Uterus (tissue), 4 donors: ENCODE results near the gene HSD17B2. TPM values are rescaled to one million over a fixed set of nuclear protein-coding genes. Genes with fewer than 3 reads are reported as not detected.

Experiments used
- DNase-seq, 2 donors: peaks; one replicate each; pipeline ENCODE4 v3.0.0-alpha.2; 2019 to 2020
- H3K27ac ChIP-seq, 2 donors: fragments of 200-600 bp; sonication (generic); 1 replicate in 1 of 2; 2 replicates in 1 of 2; pipeline ENCODE4 v1.5.1; 2016 to 2018
- H3K27me3 ChIP-seq, 2 donors: fragments of 200-600 bp; sonication (generic); one replicate each; pipeline ENCODE4 v1.5.1; 2018 to 2019; ENCODE audit warnings: control low read depth in 1 of 2
- H3K36me3 ChIP-seq, 2 donors: fragments of 200-600 bp; sonication (generic); one replicate each; pipeline ENCODE4 v1.5.1; 2019; ENCODE audit warnings: control low read depth in 1 of 2
- H3K4me1 ChIP-seq, 2 donors: fragments of 200-600 bp; sonication (generic); one replicate each; pipeline ENCODE4 v1.5.1; 2018 to 2019; ENCODE audit warnings: control low read depth in 1 of 2
- H3K4me3 ChIP-seq, 2 donors: fragments of 200-600 bp; sonication (generic); 1 replicate in 1 of 2; 2 replicates in 1 of 2; pipeline ENCODE4 v1.5.1; 2018 to 2019; ENCODE audit warnings: mild to moderate bottlenecking in 1 of 2
- H3K9me3 ChIP-seq, 2 donors: fragments of 200-600 bp; sonication (generic); one replicate each; pipeline ENCODE4 v1.5.1; 2019; ENCODE audit warnings: control low read depth in 1 of 2
- POLR2A ChIP-seq, 2 donors: fragments of 450-650 bp; IDR thresholded peaks; one replicate each; pipeline ENCODE4 v1.6.1; 2016; ENCODE audit warnings: antibody characterized with exemption in 2 of 2, mild to moderate bottlenecking in 1 of 2, moderate library complexity in 1 of 2
- intact Hi-C: fragments of 100-400 bp; cut with DNase I; formaldehyde crosslinking; loops from one replicate; pipeline ENCODE4 v1.15.1; 2023; ENCODE audit warnings: low total_unique reads
- total RNA-seq, 4 donors: library from RNA; depleted of rRNA in 3 of 4; stranded (reverse); fragments of >200 nt in 3 of 4; gene quantifications; one replicate each; pipeline versions ENCODE4 v1.1.0 to v1.2.4, GENCODE V29; 2014 to 2023
- TF ChIP-seq, protein P1 (sequence below), 4 experiments: fragments of 200-600 bp in 2 of 4; fragments of 450-650 bp in 2 of 4; sonication (generic) in 2 of 4; IDR thresholded peaks; one replicate each; pipeline ENCODE4 v1.5.1; 2016 to 2019; ENCODE audit warnings: antibody characterized with exemption in 4 of 4, mild to moderate bottlenecking in 2 of 4, moderate library complexity in 1 of 4
- donor health status: DM: yes; HTN: yes; CAD: no.

HSD17B2 gene
- total RNA-seq, 4 donors from 2014 or later: 0.14 TPM; not detected in 3

GRCh38 chr16:82043680-82044584, 8.9 kb downstream of the HSD17B2 start:
- no peak overlapping the region for H3K4me3 ChIP-seq
- no peaks in the 10 kb centered on the region for H3K36me3 ChIP-seq
- H3K27me3 ChIP-seq: no peaks in the 10 kb centered on the region
- intact Hi-C loops: no loop called here
- TF ChIP-seq POLR2A (IDR thresholded peaks at IDR 0.05): no peak
- TF ChIP-seq, protein P1, sequence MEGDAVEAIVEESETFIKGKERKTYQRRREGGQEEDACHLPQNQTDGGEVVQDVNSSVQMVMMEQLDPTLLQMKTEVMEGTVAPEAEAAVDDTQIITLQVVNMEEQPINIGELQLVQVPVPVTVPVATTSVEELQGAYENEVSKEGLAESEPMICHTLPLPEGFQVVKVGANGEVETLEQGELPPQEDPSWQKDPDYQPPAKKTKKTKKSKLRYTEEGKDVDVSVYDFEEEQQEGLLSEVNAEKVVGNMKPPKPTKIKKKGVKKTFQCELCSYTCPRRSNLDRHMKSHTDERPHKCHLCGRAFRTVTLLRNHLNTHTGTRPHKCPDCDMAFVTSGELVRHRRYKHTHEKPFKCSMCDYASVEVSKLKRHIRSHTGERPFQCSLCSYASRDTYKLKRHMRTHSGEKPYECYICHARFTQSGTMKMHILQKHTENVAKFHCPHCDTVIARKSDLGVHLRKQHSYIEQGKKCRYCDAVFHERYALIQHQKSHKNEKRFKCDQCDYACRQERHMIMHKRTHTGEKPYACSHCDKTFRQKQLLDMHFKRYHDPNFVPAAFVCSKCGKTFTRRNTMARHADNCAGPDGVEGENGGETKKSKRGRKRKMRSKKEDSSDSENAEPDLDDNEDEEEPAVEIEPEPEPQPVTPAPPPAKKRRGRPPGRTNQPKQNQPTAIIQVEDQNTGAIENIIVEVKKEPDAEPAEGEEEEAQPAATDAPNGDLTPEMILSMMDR (IDR thresholded peaks at IDR 0.05): no peak
- DNase-seq: no peak
- H3K27ac ChIP-seq: peak overlapping the region; percentile 46 to 72
- H3K9me3 ChIP-seq: no peaks in the 10 kb centered on the region
- H3K4me1 ChIP-seq: no peaks in the 10 kb centered on the region

- no peak for TF ChIP-seq POLR2A (IDR thresholded peaks at IDR 0.05)
- TF ChIP-seq, protein P1 (IDR thresholded peaks at IDR 0.05): no peak
- intact Hi-C loops: no loop called here
- Histone ChIP-seq H3K36me3 (no peaks in the 10 kb centered on the region), H3K9me3 (no peaks in the 10 kb centered on the region), H3K4me3 (no peak overlapping the region), H3K27ac (peak overlapping the region; percentile 46 to 72), H3K27me3 (no peaks in the 10 kb centered on the region), H3K4me1 (no peaks in the 10 kb centered on the region)
- no peak for DNase-seq
These were observed 9.5 kb downstream of the HSD17B2 start for GRCh38 chr16:82044585-82044911.

DNA sequence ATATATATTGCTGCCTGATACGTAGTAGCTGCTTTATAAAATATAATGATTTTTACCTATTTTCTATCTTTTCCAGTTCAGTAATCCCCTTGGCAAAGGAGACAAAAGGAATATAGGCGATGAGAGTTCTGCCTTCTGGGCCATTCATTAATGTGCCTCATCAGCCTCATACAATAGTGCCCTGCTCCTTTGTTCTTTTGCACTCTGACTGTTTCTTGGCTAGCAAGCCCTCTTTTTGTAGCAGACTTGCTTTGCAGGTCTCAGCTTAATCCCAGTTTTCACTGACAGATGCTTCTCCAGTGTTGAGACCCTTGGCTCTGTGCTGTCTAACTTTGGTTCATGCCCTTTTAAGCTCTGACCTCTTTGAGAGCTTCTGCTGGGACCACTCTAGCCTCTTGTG, 10.4 kb downstream of the HSD17B2 start:
- no peak for DNase-seq
- H3K27me3 ChIP-seq: no peaks in the 10 kb centered on the region
- H3K4me1 ChIP-seq: no peaks in the 10 kb centered on the region
- no peaks in the 10 kb centered on the region for H3K9me3 ChIP-seq
- intact Hi-C loops: no loop called here
- no peak overlapping the region for H3K4me3 ChIP-seq
- H3K36me3 ChIP-seq: no peaks in the 10 kb centered on the region
- H3K27ac ChIP-seq: no peak overlapping the region
- TF ChIP-seq POLR2A (IDR thresholded peaks at IDR 0.05): no peak
- TF ChIP-seq, protein P1 (IDR thresholded peaks at IDR 0.05): no peak

DNA sequence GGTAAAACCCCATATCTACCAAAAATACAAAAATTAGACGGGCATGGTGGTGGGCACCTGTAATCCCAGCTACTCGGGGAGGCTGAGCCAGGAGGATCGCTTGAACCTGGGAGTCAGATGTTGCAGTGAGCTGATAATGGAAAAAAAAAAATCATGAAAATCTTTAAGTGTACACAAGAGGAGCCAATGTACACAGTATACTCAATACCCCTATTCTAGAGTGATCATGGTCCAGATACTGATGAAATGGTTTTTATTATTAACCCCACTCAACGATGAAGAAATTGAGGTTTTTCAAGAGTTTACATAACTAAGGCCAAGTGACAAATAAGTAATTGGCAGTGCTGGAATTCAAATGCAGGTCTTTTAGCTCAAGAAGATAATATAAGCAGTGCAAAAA, 11.5 kb downstream of the HSD17B2 start:
- Histone ChIP-seq H3K4me3 (no peak overlapping the region), H3K4me1 (no peaks in the 10 kb centered on the region), H3K36me3 (no peaks in the 10 kb centered on the region), H3K27ac (no peak overlapping the region), H3K27me3 (no peaks in the 10 kb centered on the region), H3K9me3 (no peaks in the 10 kb centered on the region)
- DNase-seq: no peak
- TF ChIP-seq, protein P1 (IDR thresholded peaks at IDR 0.05): no peak
- no peak for TF ChIP-seq POLR2A (IDR thresholded peaks at IDR 0.05)
- intact Hi-C loops: no loop called here

DNA sequence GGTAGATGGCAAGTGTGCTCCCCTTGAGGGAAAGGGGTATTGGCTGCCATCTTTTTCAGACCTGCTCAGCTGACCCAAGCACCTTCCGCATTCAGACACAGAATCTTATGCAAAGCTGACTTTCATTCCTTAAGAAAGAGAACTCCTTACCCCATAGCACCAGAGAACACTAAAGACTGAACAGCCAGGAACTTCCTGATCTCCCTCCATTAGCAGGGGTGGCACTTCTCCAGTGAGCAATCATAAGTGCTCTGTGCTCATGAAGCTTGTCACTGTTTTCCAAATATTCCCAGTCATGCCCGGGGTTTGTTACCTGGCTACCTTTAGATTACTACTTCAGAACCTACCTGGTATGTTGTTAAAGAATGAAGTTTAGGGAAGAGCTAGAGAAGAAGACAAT, 11.9 kb downstream of the HSD17B2 start:
- Histone ChIP-seq H3K36me3 (no peaks in the 10 kb centered on the region), H3K4me3 (no peak overlapping the region), H3K27me3 (no peaks in the 10 kb centered on the region), H3K27ac (no peak overlapping the region), H3K9me3 (no peaks in the 10 kb centered on the region), H3K4me1 (no peaks in the 10 kb centered on the region)
- intact Hi-C loops: no loop called here
- TF ChIP-seq, protein P1 (IDR thresholded peaks at IDR 0.05): no peak
- no peak for TF ChIP-seq POLR2A (IDR thresholded peaks at IDR 0.05)
- DNase-seq: no peak
